Measurements from ENCODE around the gene SPTBN1.

Gene SPTBN1

GRCh38 chr2:54667726-54668650, 211.9 kb downstream of the SPTBN1 start:
- Histone ChIP-seq H3K9me3 (replicated peaks; ENCODE audit: low read length) (no peaks in the 10 kb centered on the region), H3K4me2 (ENCODE audit: low read length) (no peak overlapping the region), H3K4me1 (ENCODE audit: control insufficient read depth, insufficient read depth, low read length) (peaks cover 50% of the 10 kb centered on the region), H3K4me3 (ENCODE audit: low read length) (no peak overlapping the region), H3K36me3 (ENCODE audit: insufficient read depth, low read length) (peaks cover 77% of the 10 kb centered on the region), H3K9ac (ENCODE audit: low read depth, low read length) (no peak overlapping the region), H3K27me3 (ENCODE audit: control insufficient read depth, insufficient read depth, low read length) (no peaks in the 10 kb centered on the region)

GRCh38 chr2:54668711-54669110, 212.6 kb downstream of the SPTBN1 start:
- Histone ChIP-seq H3K36me3 (ENCODE audit: insufficient read depth, low read length) (peaks cover 69% of the 10 kb centered on the region), H3K4me1 (ENCODE audit: control insufficient read depth, insufficient read depth, low read length) (peaks cover 58% of the 10 kb centered on the region), H3K9ac (ENCODE audit: low read depth, low read length) (no peak overlapping the region)

GRCh38 chr2:54669677-54670484, 213.8 kb downstream of the SPTBN1 start:
- peaks cover 58% of the 10 kb centered on the region for H3K36me3 ChIP-seq (ENCODE audit: insufficient read depth, low read length)
- H3K9ac ChIP-seq (ENCODE audit: low read depth, low read length): peak overlapping the region; percentile 15
- no peak overlapping the region for H3K4me3 ChIP-seq (ENCODE audit: low read length)
- no peaks in the 10 kb centered on the region for H3K27me3 ChIP-seq (ENCODE audit: control insufficient read depth, insufficient read depth, low read length)
- peaks cover 60% of the 10 kb centered on the region for H3K4me1 ChIP-seq (ENCODE audit: control insufficient read depth, insufficient read depth, low read length)
- H3K4me2 ChIP-seq (ENCODE audit: low read length): peak overlapping the region; percentile 32
- no peaks in the 10 kb centered on the region for H3K9me3 ChIP-seq (replicated peaks; ENCODE audit: low read length)

More at GRCh38 chr2:54668711-54669110, 212.6 kb downstream of the SPTBN1 start:
- H3K27me3 ChIP-seq (ENCODE audit: control insufficient read depth, insufficient read depth, low read length): no peaks in the 10 kb centered on the region
- no peak overlapping the region for H3K4me2 ChIP-seq (ENCODE audit: low read length)
- H3K9me3 ChIP-seq (replicated peaks; ENCODE audit: low read length): no peaks in the 10 kb centered on the region
- H3K4me3 ChIP-seq (ENCODE audit: low read length): no peak overlapping the region

GRCh38 chr2:54670485-54671009, 214.4 kb downstream of the SPTBN1 start:
- no peaks in the 10 kb centered on the region for H3K27me3 ChIP-seq (ENCODE audit: control insufficient read depth, insufficient read depth, low read length)
- H3K4me1 ChIP-seq (ENCODE audit: control insufficient read depth, insufficient read depth, low read length): peaks cover 54% of the 10 kb centered on the region
- H3K9me3 ChIP-seq (replicated peaks; ENCODE audit: low read length): no peaks in the 10 kb centered on the region
- H3K9ac ChIP-seq (ENCODE audit: low read depth, low read length): no peak overlapping the region
- peaks cover 51% of the 10 kb centered on the region for H3K36me3 ChIP-seq (ENCODE audit: insufficient read depth, low read length)
- no peak overlapping the region for H3K4me3 ChIP-seq (ENCODE audit: low read length)
- no peak overlapping the region for H3K4me2 ChIP-seq (ENCODE audit: low read length)

- H3K4me2 ChIP-seq (ENCODE audit: low read length): no peak overlapping the region
- H3K36me3 ChIP-seq (ENCODE audit: insufficient read depth, low read length): peaks cover 48% of the 10 kb centered on the region
- no peaks in the 10 kb centered on the region for H3K9me3 ChIP-seq (replicated peaks; ENCODE audit: low read length)
- H3K9ac ChIP-seq (ENCODE audit: low read depth, low read length): no peak overlapping the region
- H3K27me3 ChIP-seq (ENCODE audit: control insufficient read depth, insufficient read depth, low read length): no peaks in the 10 kb centered on the region
- no peak overlapping the region for H3K4me3 ChIP-seq (ENCODE audit: low read length)
- peaks cover 50% of the 10 kb centered on the region for H3K4me1 ChIP-seq (ENCODE audit: control insufficient read depth, insufficient read depth, low read length)
Measured at GRCh38 chr2:54671010-54671409, 214.9 kb downstream of the SPTBN1 start.

GRCh38 chr2:54671875-54672589, 215.9 kb downstream of the SPTBN1 start:
- Histone ChIP-seq H3K27me3 (ENCODE audit: control insufficient read depth, insufficient read depth, low read length) (no peaks in the 10 kb centered on the region), H3K4me1 (ENCODE audit: control insufficient read depth, insufficient read depth, low read length) (peaks cover 44% of the 10 kb centered on the region), H3K9ac (ENCODE audit: low read depth, low read length) (no peak overlapping the region)

GRCh38 chr2:54672590-54673456, 216.7 kb downstream of the SPTBN1 start:
- Histone ChIP-seq H3K4me2 (ENCODE audit: low read length) (peak overlapping the region; percentile 46), H3K9me3 (replicated peaks; ENCODE audit: low read length) (no peaks in the 10 kb centered on the region), H3K27me3 (ENCODE audit: control insufficient read depth, insufficient read depth, low read length) (no peaks in the 10 kb centered on the region), H3K4me3 (ENCODE audit: low read length) (no peak overlapping the region), H3K36me3 (ENCODE audit: insufficient read depth, low read length) (peaks cover 35% of the 10 kb centered on the region), H3K4me1 (ENCODE audit: control insufficient read depth, insufficient read depth, low read length) (peaks cover 36% of the 10 kb centered on the region), H3K9ac (ENCODE audit: low read depth, low read length) (no peak overlapping the region)

More at GRCh38 chr2:54671875-54672589, 215.9 kb downstream of the SPTBN1 start:
- Histone ChIP-seq H3K4me2 (ENCODE audit: low read length) (no peak overlapping the region), H3K36me3 (ENCODE audit: insufficient read depth, low read length) (peaks cover 42% of the 10 kb centered on the region), H3K4me3 (ENCODE audit: low read length) (no peak overlapping the region), H3K9me3 (replicated peaks; ENCODE audit: low read length) (no peaks in the 10 kb centered on the region)

GRCh38 chr2:54673501-54673998, 217.4 kb downstream of the SPTBN1 start:
- Histone ChIP-seq H3K9me3 (replicated peaks; ENCODE audit: low read length) (no peaks in the 10 kb centered on the region), H3K36me3 (ENCODE audit: insufficient read depth, low read length) (peaks cover 28% of the 10 kb centered on the region), H3K4me3 (ENCODE audit: low read length) (no peak overlapping the region), H3K27me3 (ENCODE audit: control insufficient read depth, insufficient read depth, low read length) (no peaks in the 10 kb centered on the region), H3K4me1 (ENCODE audit: control insufficient read depth, insufficient read depth, low read length) (peaks cover 35% of the 10 kb centered on the region), H3K9ac (ENCODE audit: low read depth, low read length) (no peak overlapping the region), H3K4me2 (ENCODE audit: low read length) (peak overlapping the region; percentile 46)

- Histone ChIP-seq H3K4me1 (ENCODE audit: control insufficient read depth, insufficient read depth, low read length) (peaks cover 20% of the 10 kb centered on the region), H3K9ac (ENCODE audit: low read depth, low read length) (no peak overlapping the region), H3K27me3 (ENCODE audit: control insufficient read depth, insufficient read depth, low read length) (no peaks in the 10 kb centered on the region), H3K36me3 (ENCODE audit: insufficient read depth, low read length) (peaks cover 17% of the 10 kb centered on the region), H3K4me3 (ENCODE audit: low read length) (no peak overlapping the region), H3K9me3 (replicated peaks; ENCODE audit: low read length) (no peaks in the 10 kb centered on the region), H3K4me2 (ENCODE audit: low read length) (no peak overlapping the region)
Measured at GRCh38 chr2:54675281-54675680, 219.2 kb downstream of the SPTBN1 start.

- Histone ChIP-seq H3K4me3 (ENCODE audit: low read length) (no peak overlapping the region), H3K36me3 (ENCODE audit: insufficient read depth, low read length) (peaks cover 12% of the 10 kb centered on the region), H3K4me1 (ENCODE audit: control insufficient read depth, insufficient read depth, low read length) (peaks cover 19% of the 10 kb centered on the region), H3K9ac (ENCODE audit: low read depth, low read length) (no peak overlapping the region), H3K9me3 (replicated peaks; ENCODE audit: low read length) (no peaks in the 10 kb centered on the region), H3K27me3 (ENCODE audit: control insufficient read depth, insufficient read depth, low read length) (no peaks in the 10 kb centered on the region), H3K4me2 (ENCODE audit: low read length) (no peak overlapping the region)
Measured at GRCh38 chr2:54675738-54676137, 219.6 kb downstream of the SPTBN1 start.
